ENCODE results near the gene GRM4.

The GRM4 gene

GRCh38 chr6:34086558-34086957 lies 59.3 kb downstream of the GRM4 start:
- no peak for DNase-seq (ENCODE audit: low spot score)
- no peak for FAIRE-seq

DNA sequence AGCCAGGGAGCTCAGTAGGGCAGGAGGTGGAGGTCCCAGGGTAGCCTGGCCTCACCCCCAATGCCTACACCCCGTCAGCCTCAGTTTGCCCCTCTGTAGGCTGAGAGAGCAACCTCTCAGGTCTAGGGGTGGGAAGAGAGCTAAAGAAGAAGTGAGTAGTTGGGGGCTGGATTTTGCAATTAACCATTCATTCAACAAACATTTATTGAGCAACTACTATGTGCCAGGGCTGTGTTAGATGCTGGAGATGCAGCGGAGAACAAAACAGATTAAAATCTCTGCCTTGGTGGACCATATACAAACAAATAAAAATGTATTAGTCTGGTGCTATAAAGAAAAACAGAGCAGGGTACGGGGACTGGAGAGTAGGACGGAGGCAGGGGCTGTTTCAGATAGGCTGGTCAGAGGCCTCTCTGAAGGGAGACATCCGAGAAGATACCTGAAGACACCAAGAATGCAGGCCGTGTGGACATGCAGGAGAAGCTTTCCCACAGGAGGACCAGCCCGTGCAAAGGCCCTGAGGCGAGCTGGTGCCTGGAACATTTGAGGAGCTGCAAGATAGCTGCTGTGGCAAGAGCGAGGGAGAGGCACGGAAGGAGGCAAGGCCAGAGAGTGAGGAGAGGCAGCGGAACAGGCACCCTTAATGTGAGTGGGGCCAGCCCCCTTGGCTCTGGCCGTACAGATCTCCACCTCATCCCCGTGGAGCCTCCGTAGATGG lies 60.3 kb downstream of the GRM4 start:
- no peak for FAIRE-seq
- DNase-seq (ENCODE audit: low spot score): no peak

DNA sequence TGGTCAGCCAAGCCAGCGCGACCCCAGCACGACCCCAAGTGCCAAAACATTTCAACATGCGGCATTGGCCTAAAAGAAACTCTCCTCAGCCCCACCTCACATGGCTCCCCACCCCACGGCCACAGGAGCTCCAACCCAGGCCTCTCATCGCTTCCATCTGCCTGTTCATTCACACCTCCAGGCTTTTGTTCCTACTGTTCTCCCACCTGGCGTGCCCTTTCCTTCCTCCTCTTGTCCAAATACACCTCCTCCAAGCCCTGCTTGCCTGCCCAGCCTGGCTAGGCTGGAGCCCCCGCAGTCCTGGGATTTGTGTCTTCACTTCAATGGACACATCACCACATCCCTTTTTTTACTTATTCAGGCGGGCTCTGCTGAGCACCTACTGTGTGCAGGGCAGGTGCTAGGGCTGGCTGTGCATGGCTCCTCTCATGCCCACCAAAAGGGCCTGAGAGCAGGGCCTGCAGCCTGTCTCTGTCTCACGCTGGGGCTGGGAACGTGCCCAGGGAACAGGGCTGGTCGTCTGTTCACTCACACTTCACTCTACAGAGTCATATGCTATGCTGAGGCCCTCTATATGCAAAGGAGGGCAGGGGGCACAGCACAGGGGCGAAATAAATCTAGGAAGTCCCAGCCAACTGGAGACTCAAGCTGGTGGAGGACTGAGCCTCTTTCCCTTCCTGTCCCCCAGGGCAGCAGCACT lies 61.1 kb downstream of the GRM4 start:
- no peak for DNase-seq (ENCODE audit: low spot score)
- no peak for FAIRE-seq

DNA sequence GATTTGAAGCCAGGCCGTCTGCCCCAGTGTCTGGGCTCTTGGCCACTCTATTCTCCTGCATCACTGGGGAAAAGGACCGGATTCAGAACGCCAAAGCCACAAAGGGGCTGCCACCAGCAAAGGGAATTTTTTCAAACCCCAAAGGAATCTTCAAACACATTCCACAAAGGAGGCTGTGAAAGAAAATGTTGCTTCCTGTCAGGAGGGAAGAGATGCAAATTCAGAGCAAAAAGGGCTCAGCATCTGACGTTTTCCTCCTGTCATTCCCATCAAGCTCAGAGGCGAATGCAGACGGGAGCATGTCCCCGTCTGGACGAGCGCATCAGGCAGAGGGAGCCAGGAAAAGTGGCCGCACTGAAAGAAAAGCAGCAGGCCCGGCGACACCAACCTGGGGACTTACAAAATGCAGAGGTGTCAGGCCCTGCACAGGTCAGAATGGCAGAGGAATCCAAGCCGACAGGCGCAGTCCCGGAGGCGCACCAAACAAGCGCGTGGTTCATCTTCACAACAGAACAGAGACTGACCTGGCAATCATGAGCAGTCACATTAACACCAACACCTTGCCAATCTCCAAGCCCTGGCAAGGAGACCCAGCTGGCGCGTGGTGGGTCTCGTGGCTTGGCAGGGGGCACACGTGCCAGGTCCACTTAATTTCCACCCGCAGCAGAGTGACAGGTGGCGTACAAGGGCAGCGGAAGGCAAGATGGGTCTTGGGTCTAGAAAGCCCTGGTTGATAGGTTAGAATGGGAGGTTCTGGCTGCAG lies 62.8 kb downstream of the GRM4 start:
- DNase-seq (ENCODE audit: low spot score): no peak
- no peak for FAIRE-seq

DNA sequence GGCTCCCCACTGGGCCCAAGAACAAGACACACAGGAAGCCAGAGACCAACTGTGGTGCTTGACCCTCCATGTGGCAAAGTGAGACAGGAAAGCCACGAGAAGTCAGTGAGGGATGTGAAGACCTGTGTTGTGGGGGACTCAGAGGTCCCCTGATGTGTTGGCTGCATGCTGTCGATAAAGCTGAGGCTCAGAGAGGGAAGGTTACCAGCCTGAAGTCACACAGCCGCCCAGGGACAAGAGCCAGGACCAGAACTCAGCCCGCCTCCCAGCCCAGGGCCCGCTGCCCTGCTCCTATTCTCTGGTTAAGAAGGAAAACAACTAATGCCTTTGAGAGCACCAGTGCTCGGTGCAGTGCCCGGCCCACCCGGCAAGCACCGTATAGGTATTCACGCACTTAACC lies 63.5 kb downstream of the GRM4 start:
- DNase-seq (ENCODE audit: low spot score): no peak
- FAIRE-seq: no peak

DNA sequence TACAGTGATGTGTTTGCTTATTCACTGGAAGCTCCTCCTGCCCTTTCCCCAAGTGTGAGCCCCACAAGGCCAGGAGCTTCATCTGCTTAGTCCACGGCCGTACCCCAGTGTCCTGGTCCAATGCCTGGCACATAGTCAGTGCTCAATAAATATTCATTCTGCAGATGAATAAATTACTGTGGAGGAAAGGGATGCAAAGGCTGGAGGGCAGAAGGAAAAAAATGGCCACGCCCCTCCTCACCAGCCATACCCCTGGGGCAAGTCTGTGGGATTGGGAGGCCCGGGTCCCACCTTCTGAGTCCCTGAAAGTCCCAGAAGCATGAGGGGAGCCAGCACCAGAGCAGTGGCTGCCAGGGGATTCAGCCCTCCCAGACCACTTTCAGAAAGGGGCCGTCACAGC lies 65.5 kb downstream of the GRM4 start:
- FAIRE-seq: no peak
- DNase-seq (ENCODE audit: low spot score): no peak

GRCh38 chr6:34079899-34080298 lies 66.0 kb downstream of the GRM4 start:
- no peak for FAIRE-seq
- no peak for DNase-seq (ENCODE audit: low spot score)

DNA sequence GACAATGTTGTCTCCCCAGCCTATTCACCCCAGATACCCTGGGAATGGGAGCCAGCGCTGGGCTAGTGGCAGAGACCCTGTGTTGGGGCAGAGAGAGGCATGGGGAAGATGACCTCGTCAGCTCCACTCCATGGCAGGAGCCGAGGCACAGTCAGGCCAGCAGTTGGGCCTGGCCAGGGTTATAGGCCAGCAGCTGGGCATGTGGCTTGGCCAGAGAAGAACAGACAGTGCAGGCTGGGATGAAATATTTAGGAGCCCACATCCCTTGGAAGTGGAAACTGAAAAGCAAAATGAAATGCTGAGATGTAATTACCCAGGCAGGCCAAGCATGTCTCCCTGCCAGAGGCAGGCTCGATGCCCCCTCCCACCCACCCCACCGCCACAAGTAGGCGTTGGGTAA lies 70.0 kb downstream of the GRM4 start:
- DNase-seq (ENCODE audit: low spot score): no peak
- no peak for FAIRE-seq

- no peak for FAIRE-seq
- no peak for DNase-seq (ENCODE audit: low spot score)
Measured at GRCh38 chr6:34074064-34074742, 71.7 kb downstream of the GRM4 start.

DNA sequence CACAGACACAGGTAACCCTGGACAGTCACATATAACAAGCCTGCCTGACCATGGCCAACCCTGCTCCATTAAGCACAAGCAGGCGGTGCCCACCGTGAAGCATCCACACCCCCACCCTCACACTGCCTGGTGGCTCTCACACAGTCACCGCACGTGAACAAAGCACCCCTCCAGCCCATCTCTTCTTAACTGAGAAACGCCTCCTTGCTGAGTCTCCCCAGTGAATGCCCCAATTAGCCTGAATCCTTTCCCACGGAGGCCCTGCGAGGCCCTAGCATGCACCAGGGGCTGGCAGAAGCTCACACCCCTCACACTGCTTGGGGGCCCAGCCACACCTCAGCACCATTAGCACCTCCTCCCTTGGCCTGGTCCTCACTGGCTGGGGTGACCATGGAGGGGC lies 72.3 kb downstream of the GRM4 start:
- DNase-seq (ENCODE audit: low spot score): no peak
- FAIRE-seq: no peak

GRCh38 chr6:34072727-34073126 lies 73.2 kb downstream of the GRM4 start:
- FAIRE-seq: peak; percentile 100
- DNase-seq (ENCODE audit: low spot score): no peak

DNA sequence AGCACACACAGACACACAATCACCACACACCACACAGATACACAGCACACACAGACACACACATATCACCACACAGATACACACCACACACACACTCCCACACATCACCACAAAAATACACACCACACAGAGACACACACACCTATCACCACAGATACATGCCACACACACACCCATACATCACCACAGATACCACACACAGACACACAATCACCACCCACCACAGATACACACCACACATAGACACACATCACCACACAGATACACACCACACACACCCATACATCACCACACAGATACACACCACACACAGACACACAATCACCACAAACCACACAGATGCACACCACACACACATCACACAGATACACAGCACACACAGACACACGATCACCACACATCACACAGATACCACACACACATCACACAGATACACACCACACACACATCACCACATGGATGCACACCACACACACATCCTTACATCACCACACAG lies 74.0 kb downstream of the GRM4 start:
- DNase-seq (ENCODE audit: low spot score): no peak
- no peak for FAIRE-seq

DNA sequence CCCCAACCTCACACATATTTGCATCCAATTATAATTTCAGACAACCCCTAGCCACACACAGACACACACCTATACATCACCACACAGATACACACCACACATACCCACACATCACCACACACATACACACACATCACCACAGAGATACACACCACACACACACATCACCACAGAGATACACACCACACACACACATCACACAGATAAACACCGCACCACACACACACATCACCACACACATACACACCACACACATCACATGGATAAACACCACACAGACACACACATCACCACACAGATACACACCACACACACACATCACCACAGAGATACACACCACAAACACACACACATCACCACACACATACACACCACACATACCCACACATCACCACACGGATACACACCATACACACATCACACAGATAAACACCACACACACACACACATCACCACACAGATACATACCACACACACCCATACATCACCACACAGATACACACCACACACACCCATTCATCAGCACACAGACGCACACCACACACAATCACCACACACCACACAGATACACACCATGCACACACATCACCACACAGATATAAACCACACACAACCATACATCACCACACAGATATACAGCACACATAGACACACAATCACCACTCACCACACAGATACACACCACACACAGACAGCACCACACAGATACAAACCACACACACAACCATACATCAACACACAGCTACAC lies 74.6 kb downstream of the GRM4 start:
- FAIRE-seq (no peak), DNase-seq (ENCODE audit: low spot score) (no peak)

DNA sequence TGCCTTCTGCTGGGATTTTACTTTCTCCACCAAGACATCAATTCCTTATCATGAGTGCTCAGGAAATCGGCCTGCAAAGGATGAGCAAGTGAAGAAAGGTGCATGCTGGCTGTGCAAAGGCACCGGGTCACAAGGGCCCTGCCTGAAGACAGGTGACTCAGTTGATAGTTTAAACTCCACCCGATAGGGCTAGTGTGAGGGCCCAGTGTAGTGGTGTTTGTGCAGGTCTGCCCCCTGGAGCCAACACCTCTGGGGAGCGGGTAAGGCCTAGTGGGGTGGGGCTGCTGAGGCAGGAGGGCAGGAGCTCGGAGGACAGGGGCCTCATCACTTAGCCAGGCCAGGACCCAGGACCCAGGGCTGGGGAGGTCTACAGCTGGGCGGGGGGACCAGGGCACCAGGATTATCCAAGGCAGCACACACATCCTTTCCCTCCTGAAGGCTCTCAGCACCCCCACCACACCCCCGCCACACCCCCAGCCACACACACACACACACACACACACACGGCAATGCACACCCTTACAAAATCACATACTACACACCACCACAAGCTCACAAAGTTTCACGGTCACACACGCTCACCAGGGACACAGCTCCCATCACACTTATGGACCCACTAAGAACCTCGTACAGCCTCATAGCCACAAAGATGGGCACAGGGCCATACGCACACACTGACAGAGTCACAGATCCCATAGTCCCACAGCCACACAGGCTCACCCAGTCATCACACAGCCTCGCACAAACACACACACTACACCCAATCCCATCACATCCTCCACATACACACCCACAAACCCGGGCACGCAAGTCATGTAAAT lies 75.4 kb downstream of the GRM4 start:
- peak; percentile 29 for DNase-seq (ENCODE audit: low spot score)
- no peak for FAIRE-seq

DNA sequence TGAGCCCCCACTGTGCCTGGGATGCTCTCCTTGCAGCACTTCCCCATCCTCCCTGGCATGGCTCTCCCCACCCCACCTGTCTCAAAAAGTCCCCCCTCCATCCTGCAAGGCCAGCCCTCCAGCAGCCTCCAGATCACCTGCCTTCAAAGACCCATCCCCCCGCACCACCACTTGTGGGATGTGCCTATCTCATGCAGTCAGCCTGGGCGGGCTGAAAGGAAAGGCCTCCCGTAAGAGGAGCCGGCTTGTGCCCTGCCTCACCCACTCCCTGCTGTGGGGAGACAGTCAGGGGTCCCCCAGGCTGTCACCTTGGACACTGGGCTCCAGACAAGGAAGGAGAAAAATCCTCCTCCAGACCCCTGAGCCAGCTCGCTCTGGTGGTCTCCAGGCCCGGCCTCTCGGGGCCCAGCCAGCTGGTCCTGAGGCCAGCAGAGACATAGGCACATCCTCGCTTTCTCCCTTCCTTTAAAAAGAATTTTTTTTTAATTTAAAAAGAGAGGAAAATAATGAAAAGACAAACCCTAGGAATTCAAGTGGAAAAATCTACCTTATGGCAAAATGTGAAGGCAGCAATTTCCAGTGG lies 77.3 kb downstream of the GRM4 start:
- no peak for FAIRE-seq
- DNase-seq (ENCODE audit: low spot score): no peak

DNA sequence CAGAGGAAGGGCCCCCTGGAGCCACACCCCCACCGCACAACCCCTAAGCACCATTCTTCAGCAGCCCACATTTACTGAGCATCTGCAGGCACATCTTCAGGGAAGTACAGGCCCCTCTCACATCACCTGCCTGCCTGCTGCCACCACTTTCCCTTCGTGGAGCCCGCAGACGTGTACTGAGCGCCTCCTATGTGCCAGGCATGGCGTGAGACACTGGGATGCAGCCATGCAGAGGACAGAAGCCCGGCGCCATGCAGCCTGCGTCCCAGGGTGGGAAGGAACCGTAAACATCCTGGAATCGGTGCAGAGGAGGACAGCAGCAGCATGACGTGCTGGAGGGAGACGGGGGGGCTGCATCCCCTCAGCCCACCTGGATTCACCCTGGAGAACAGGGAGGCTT lies 78.1 kb downstream of the GRM4 start:
- DNase-seq (ENCODE audit: low spot score) (no peak), FAIRE-seq (no peak)

GRCh38 chr6:34066772-34067770 lies 78.8 kb downstream of the GRM4 start:
- FAIRE-seq (no peak), DNase-seq (ENCODE audit: low spot score) (no peak)

GRCh38 chr6:34066218-34066571 lies 79.7 kb downstream of the GRM4 start:
- DNase-seq (ENCODE audit: low spot score): no peak
- FAIRE-seq: no peak
